Stimulated activated CD8-positive, alpha-beta memory T cell treated with anti-CD3 and anti-CD28 coated beads, Interleukin-2, amount 100 ng/mL, for 1 hour (primary cell): ENCODE data around the gene PRDM13.
"Not testable (repeated sequence)": the region's sequence is repeated elsewhere in the genome, so short reads cannot be mapped to it uniquely, and the experiment has no call there.

Experiments used
- DNase-seq, 2 donors: peaks; one replicate each; pipeline ENCODE4 v3.0.0-alpha.2; 2020; ENCODE audit warnings: low read depth in 2 of 2

PRDM13 gene

DNA sequence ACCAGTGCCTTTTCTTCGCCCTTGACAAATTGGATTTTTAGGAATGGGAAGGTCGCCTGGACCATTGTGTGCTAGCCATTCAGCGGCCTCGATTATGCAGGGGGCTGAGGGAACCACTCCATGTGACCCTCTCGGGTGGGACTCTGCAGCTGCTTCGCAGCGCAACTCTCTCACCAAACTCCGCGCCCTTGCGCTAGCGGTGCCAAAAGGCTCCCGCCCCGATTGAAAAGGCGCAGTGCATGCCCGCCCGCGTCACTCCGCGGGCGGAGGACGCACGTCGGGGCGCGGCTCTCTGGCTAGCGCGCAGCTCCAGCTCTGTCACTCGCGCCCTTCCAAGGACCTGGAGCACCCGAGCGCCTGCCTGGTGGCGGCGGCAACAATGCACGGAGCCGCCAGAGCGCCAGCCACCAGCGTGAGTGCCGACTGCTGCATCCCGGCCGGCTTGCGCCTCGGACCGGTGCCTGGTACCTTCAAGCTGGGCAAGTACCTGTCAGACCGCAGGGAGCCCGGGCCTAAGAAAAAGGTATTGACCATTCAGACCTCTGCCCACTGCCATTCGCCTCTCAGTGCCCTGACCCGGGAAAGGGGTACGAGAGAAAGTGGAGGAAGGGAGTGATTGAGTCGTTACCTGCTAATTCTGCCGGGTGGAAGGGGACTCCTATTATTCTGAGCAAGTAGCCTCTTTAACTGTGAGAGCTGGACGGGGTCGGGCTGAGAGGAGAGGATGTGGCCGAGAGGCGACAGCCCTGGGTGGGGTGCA lies at the start of gene PRDM13:
PRDM13 (plus strand) TSS at position 178 of the 760 bp plus-strand sequence; CDS start at position 380, 202 bp downstream.
- no peak for DNase-seq

DNA sequence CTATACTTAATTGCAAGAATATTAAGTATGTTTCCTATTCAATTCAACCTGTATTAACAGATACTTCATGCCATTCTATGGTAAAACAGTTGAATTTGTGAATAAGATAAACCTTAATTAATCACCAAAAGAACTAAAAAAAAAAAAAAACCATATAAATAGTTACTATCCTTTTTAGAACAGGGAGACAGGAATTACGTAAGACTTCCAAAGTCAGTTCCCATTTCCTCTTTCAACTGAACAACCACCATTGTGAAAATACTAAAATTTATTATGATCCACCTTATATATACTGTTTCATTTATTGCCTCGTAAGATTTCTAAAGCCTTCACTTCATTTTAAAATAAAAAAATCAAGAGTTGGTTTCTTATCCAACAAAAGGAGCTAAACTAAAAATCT lies 47.6 kb upstream of the PRDM13 start:
- DNase-seq: no peak

DNA sequence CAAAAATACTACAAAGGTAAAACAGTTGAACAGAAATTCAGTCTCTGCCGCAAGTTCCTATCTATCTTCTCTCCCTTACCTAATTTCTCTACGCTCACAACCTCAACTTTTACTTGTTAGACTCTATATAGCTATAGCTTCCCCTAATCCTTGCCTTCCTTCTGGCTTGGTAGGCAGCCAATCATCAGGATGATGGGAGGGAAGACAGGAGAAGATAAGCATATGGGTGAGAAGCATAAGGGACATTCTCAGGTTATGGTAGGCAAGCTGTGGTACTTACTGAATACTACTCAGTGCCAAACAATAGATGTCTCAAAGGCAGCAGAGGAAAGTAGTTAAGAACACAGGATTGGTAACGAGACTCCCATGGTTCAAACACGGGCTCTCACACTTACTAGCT lies 46.0 kb upstream of the PRDM13 start:
- no peak for DNase-seq

DNA sequence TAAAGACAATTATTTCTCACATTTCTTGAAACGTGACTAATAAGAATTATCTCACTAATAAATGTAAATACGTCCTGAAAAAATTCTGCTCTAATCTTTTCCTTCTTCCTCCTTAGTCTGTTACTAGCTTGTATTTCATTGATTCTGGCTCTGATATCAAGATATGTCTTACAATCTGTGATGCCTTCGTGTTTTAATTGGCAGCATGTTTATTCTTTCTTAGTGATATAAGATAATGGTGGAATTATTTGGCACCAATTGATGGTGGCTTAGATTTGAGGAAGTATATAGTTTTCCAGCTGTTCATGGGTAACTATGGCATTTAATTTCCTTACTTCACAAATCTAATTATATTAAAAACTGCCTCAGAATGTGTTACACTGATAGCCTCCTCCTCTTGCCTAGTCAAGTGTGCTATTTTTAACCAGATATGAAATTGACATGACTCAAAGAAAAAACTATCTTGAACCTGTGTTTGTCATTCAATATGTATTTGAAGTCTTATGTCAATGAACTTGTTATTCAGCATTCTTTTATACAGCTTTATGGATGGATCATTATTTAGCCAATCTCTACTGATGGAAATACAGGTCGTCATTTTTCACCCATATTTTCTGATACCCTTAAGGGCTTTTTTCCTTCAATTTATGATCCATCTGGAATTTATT lies 43.4 kb upstream of the PRDM13 start:
- no peak for DNase-seq

DNA sequence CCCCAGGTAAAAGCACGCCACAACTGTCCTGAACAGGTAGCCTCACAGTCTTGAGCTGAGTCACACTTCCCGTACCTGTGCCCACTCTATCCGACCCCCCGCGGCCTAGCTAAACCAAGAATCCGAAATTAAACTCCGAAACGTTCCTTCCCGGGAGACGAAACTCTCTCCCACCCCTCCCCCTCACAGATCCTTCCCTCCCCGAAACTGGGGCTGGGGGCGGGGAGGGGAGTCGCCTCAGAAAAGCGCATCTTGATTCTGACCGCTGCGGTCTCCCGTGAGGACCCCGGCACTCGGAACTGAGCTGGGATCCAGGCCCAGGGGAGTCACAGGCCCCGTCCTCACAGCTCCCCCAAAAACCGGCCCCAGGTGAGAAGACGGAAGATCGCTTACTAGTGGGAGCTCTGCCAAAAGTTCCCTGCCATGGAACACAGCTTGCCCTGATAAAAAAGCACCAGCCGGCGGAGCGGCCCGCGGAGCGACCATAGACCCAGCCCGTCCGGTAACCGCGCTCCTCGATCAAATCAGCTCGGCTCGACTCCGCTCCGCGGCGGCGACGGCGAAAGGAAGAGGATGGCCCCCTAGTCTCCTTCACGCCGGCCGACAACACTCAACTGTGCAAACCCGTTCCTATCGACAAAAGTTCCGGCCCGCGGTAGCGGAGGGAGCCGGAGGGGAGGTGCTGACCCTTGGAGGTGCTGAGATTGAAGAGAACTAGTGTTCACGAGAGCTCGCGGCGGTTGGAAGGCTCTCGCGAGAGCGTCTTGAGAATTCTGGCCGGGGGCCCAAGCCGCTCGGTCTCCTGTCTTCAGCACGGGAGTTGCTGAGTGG lies 38.3 kb upstream of the PRDM13 start, which contains the start of gene CCNC:
CCNC (minus strand) TSS at position 558 of the 831 bp plus-strand sequence; CDS start at position 425, 133 bp downstream.
- peak; percentile 68 to 80 for DNase-seq

DNA sequence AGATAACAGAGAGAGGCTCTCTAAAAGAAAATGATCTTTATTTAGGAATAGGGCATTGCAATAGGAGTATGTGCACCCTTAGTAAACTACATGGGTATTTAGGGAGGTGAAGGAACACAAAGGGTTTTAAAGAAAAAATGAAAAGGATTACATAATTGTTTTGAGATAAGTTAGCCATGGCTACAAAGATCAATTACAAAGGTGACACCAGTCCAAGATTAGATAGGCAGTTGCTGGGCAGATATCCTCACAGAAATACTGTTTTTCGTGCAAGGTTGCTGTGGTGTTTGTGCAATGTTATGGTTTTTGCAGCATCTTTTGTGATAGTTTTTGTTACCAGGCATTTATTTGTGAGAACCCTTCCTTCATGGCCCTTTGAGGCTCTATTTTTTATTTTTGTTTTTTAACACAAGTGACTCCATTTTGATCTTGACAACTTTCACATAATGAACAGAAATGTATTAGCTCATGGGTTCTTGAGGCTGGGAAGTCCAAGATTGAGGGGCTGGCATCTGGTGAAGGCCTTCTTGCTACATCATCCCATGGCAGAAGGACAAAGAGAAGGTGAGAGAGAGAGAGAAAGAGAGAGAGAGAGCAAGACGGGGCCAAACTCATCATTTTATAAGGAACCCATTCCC lies 32.5 kb upstream of the PRDM13 start:
- no peak for DNase-seq

DNA sequence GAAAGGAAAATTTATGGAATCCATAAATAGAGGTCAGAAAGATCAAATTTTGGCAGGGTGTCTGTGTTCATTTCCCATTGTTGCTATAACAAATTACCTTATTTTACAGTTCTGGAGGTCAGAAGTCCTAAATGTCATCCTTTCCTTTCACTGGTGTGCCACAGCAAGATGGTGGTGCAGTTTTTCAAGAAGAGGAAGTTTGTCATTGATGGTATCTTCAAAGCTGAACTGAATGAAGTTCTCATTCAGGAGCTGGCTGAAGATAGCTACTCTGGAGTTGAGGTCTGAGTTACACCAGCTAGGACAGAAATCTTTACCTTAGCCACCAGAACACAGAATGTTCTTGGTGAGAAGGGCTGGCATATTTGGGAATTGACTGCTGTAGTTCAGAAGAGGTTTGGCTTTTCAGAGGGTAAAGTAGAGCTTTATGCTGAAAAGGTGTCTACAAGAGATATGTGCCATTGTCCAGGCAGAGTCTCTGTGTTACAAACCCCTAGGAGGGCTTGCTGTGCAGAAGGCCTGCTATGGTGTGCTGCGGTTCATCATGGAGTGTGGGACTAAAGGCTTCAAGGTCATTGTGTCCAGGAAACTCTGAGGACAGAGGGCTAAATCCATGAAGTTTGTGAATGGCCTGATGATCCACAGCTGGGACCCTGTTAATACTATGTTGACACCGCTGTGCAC lies 30.9 kb upstream of the PRDM13 start:
- DNase-seq: no peak

DNA sequence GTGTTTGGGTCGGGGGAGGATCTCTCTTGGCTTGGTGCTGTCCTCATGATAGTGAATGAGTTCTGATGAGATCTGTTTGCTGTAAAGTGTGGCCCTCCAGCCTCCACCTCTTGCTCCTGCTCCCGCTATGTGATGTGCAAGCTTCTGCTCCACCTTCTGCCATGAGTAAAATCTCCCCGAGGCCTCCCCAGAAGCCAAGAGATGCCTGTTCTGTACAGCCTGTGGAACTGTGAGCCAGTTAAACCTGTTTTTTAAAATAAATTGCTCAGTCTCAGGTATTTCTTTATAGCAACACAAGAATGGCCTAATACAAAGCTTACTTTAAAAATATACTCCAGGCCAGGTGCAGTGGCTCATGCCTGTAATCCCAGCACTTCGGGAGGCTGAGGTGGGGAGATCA lies 26.9 kb upstream of the PRDM13 start:
- DNase-seq: no peak

DNA sequence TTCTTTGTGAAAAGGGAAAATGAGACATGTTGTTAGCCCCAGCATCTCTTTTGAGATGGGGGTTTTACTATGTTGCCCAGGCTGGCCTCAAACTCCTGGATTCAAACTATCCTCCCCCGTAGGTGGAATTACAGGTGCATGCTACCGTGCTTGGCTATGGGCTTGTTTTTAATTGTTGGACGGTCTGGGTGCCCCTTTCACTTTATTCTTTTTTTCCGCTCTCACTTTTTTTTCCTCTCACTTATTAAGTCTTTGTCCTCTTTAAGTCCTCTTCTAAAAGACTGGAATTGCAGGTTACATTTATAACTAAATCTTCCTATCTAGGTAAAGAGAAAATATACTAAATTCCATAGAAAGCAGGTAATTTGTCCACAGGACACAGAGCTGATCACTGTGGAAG lies 18.8 kb upstream of the PRDM13 start:
- DNase-seq: no peak

DNA sequence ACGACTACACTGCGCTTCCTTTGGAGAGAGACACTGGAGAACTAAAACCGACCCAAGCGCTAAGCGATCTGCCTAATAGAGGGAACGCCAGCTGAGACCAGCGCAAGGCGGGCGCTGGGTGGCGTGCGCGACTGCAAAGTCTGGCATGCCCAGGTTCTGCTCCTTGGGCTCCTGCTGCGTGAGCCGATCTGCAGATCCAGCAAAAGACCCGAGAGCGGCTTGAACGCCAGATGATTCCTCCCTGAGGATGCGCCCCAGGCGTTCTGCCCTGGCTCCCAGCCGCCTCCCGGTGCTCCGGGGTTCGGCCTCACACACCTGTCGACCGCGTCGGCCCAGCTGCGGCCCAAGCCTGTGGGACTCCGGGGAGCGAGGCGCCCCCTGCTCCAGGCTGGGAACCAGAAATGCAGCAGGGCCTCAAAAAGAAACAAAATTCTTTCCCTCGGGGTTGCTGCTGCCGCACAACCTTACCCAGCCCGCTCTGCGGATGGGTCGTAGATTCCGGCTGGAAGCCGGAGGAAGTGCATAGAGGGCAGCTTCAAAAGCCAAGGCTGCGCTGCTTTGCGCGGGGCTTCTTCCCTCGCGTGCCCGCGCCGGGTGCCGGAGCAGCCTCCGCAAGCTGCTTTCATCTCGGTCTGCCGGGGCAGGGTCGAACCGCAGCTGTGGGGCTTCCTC lies 17.9 kb upstream of the PRDM13 start:
- DNase-seq: peak; percentile 31 to 37

DNA sequence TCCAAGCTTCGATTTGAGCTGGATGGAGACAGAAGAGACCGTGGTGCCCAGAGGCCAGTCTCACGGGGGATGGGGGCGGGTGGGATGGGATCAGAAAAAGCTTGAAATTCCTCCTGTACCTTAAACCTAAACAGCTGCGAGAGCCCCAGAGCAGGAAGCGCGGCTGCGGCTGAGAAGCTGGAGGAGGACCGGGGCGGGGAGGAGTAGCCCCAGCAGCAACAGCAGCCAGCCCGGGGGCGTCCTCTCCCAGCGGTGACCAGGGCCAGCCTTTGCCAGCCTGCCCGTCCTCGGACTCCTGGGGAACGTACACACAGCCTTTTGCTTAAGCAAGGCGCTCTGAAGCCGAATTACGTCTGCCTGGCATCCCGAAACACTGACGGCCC lies 17.4 kb upstream of the PRDM13 start:
- DNase-seq: no peak

DNA sequence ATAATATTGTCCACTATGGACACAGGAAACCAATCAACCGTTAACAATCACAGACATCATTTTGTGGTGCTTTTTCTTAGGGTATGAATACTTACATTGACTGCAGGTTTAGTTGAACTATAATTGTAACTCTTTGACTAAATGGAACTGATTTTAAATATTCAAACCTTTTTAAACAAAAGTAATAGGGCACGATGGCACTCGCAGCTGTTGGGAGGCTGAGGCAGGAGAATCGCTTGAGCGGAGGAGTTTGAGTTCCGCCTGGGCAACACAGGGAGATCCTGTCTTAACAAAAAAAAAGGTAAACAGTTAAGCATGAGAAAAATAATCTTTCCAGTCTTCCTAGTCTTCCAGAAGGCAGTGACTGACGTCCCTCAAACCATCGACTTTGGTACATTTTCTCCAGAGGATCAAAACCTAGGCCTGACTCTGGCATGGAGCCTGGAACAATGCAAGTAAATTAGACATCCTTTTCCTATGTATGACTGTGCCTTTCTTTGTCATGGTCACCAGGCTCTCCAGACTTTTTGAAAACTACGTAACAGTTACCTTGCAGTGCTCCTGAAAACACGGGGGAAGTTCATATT lies 16.6 kb upstream of the PRDM13 start:
- no peak for DNase-seq

DNA sequence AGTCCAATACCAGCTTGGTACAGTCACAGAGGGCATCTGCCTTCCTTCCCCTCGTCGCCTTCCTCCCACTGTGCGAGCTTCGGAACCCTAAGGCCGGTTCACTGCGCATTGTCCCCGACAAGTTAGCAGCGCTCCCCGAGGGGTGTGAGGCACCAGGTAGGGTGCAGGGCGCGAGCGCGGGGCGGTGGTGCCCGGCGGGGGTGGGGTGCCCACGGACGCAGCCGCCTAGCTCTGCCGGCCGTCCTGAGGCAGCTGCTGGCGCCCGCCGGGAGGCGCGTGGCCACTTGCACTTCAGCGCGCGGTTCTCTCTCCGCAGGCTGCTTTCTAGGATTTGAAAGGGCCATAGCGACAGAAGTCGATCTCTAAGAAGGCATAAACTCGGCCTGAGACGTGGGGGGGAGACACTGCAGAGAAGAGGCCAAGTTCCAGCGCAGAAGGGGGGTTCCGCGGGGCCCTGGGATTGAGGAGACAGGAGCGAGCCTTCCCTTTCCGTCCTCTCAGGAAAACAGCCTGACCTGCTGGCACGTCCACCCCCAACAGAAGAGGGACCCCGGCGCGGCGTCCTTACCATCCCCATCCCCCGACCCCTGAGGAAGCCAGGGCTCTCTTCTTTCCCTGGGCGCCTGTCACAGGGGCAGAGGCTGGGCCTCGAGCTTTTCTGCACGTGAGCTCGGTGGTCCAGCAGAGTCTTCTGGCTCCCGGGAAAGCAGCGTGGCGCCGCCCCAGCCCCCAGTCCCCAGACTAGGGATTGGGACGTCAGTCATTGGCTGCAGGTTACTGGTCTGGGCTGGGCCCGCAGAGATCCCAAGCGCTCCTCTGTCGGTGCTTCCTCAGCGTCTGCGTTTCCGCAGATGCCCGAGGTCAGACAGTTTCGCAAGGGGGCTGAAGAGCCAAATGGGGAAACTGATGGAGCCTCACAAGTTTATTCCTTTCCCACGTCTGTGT lies 15.6 kb upstream of the PRDM13 start:
- no peak for DNase-seq

DNA sequence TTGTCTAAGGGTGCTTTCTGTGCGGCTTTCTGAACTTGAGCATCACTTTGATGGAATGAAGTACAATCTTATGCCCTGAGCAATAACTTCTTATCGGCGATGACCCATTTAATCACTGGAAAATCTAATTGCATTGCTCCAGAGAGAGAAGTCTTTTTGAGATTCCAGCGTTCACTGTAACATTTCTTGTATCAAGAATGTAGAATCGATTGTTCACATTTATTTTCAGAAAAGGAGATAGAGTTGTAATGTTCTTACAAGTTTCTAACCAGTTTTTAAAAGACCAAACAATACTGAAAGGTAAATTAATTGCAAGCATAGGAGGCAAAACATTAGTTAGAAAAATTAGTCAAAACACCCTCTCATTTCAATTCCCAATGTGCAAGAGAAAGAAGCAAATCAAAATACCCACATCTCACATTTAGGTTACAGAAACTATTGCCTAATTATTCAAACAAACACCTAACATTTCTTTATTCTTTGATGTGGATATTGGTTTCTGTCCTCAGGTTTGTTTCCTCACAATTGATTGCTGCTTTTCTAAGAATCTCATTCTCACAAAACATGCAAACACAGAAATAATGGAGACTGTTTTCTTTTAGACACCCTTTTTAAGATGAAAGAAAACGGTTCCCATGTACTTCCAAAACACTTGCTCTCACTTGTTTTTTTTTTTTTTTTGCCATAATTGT lies 14.8 kb upstream of the PRDM13 start:
- DNase-seq: no peak

DNA sequence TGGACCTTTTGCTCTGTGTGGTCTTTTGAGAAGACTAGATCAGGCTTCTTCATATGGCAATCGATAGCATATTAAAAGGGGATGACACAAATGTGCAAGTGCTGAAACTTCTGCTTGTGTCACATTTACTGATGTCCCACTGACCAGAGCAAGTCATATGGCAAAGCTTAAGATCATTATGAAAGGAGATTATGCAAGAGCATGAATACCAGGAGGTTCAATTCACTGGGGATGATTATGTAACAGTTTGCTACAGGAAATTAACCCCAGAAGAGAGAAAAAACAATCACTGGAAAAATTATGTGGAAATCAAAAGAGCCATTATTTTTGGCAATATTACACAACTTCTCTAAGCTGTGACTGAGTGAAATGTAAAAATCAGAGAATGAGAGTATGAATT lies 13.7 kb upstream of the PRDM13 start:
- DNase-seq: no peak

DNA sequence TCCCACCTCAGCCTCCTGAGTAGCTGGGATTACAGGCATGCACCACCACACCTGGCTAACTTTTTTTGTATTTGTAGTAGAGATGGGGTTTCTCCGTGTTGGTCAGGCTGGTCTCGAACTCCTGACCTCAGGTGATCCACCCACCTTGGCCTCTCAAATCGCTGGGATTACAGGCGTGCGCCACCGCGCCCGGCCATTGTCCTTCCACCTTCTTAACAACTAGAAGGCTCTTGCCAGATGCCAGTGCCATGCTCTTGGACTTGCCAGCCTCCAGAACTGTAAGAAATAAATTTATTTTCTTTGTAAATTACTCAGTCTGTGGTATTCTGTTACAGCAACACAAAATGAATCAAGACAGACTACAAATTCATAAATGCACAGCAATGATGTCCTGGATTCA lies 11.9 kb upstream of the PRDM13 start:
- DNase-seq: not testable (repeated sequence)

DNA sequence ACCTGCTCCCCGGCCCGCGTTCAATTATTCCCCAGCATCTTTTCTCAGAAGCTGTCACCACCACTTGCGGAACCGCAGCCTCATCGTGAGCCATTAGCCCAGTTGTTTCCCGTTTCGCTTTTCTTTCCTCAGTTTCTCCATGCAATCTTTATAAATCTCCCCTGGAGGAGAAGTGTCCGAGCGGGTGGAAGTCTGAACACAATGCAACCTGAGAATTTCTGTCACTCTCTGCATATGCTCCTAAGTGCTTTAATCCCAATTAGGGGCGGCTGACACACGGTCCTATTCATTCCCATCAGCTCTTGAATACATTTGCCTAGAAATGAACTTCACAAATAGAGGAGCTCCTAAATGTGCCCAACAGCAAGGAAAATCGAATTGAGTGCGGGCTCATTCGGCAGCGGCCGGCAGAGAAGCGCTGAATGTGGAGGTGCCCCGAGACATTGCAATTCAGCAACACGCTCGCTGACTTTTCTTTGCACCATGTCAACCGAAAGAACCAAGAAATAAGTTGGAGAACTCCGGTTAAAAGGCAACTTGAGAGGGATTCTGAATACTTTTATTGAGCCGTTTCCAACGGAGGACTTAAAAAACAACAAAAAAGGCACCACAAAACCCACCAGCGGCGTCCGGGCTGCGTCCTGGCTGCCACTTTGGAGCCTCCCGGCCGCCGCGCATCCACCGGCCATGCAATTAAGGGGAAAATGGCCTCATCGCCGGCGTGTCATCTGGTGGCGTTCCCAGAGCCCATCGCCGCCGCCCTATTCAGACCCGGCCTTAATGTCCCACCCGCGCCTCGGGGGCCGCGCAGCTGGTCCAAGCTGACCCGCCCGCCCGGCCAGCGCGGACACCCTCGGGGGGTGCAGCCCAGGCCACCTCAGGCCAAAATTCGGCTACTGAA lies 3.9 kb upstream of the PRDM13 start:
- no peak for DNase-seq
